ENCODE results near the gene OR6S1.

OR6S1 gene

GRCh38 chr14:20642182-20642581 lies 691 bp upstream of the OR6S1 start:
- no peaks in the 10 kb centered on the region for H3K9me3 ChIP-seq (ENCODE audit: control insufficient read depth, insufficient read depth, low read length)

GRCh38 chr14:20632831-20633691 lies 8.4 kb downstream of the OR6S1 start:
- Histone ChIP-seq H3K9me2 (replicated peaks; ENCODE audit: control insufficient read depth, low read length) (no peaks in the 10 kb centered on the region), H3K27ac (ENCODE audit: low read depth, low read length) (no peak overlapping the region)

More at GRCh38 chr14:20642182-20642581, 691 bp upstream of the OR6S1 start:
- Histone ChIP-seq H3K4me2 (ENCODE audit: low read length) (no peak overlapping the region), H3F3A (ENCODE audit: control insufficient read depth, insufficient read depth) (no peaks in the 10 kb centered on the region), H3K4me3 (ENCODE audit: low read length) (no peak overlapping the region), H3K9me2 (replicated peaks; ENCODE audit: control insufficient read depth, low read length) (no peaks in the 10 kb centered on the region), H3K27me3 (ENCODE audit: control insufficient read depth, low read length) (peaks cover 2% of the 10 kb centered on the region), H3K27ac (ENCODE audit: low read depth, low read length) (no peak overlapping the region), H3K79me2 (ENCODE audit: control insufficient read depth, low read length) (no peaks in the 10 kb centered on the region), H4K20me1 (ENCODE audit: control insufficient read depth, insufficient read depth, low read depth, low read length) (no peaks in the 10 kb centered on the region), H3K36me3 (ENCODE audit: control insufficient read depth, low read length) (no peaks in the 10 kb centered on the region), H3K4me1 (ENCODE audit: control insufficient read depth, low read length) (no peaks in the 10 kb centered on the region)
- TF ChIP-seq EZH2phosphoT487 (IDR thresholded peaks at IDR 0.05; ENCODE audit: borderline replicate concordance, low read length) (no peak), CTCF (IDR thresholded peaks at IDR 0.05; ENCODE audit: low read depth, low read length, poor library complexity, severe bottlenecking) (no peak)

GRCh38 chr14:20632448-20632830 lies 9.1 kb downstream of the OR6S1 start:
- no peaks in the 10 kb centered on the region for H3K9me3 ChIP-seq (ENCODE audit: control insufficient read depth, insufficient read depth, low read length)
- peak overlapping the region; percentile 71 for H3K4me3 ChIP-seq (ENCODE audit: low read length)
- 0 out of 2 replicates have a peak, but pooled peaks cover 7% of the 10 kb centered on the region for H3F3A ChIP-seq (ENCODE audit: control insufficient read depth, insufficient read depth)
- H3K79me2 ChIP-seq (ENCODE audit: control insufficient read depth, low read length) = no peaks in the 10 kb centered on the region
- peaks cover 59% of the 10 kb centered on the region for H3K27me3 ChIP-seq (ENCODE audit: control insufficient read depth, low read length)
- H3K36me3 ChIP-seq (ENCODE audit: control insufficient read depth, low read length) = no peaks in the 10 kb centered on the region
- H3K27ac ChIP-seq (ENCODE audit: low read depth, low read length) = no peak overlapping the region
- H3K4me1 ChIP-seq (ENCODE audit: control insufficient read depth, low read length) = peaks cover 36% of the 10 kb centered on the region
- no peaks in the 10 kb centered on the region for H3K9me2 ChIP-seq (replicated peaks; ENCODE audit: control insufficient read depth, low read length)
- no peak for TF ChIP-seq CTCF (IDR thresholded peaks at IDR 0.05; ENCODE audit: low read depth, low read length, poor library complexity, severe bottlenecking)
- no peak for TF ChIP-seq EZH2phosphoT487 (IDR thresholded peaks at IDR 0.05; ENCODE audit: borderline replicate concordance, low read length)
- peak overlapping the region; percentile 84 for H3K4me2 ChIP-seq (ENCODE audit: low read length)
- H4K20me1 ChIP-seq (ENCODE audit: control insufficient read depth, insufficient read depth, low read depth, low read length) = peaks cover 5% of the 10 kb centered on the region

More at GRCh38 chr14:20632831-20633691, 8.4 kb downstream of the OR6S1 start:
- no peak for TF ChIP-seq EZH2phosphoT487 (IDR thresholded peaks at IDR 0.05; ENCODE audit: borderline replicate concordance, low read length)
- no peak for TF ChIP-seq CTCF (IDR thresholded peaks at IDR 0.05; ENCODE audit: low read depth, low read length, poor library complexity, severe bottlenecking)
- Histone ChIP-seq H3K4me2 (ENCODE audit: low read length) (peak overlapping the region; percentile 84), H3K9me3 (ENCODE audit: control insufficient read depth, insufficient read depth, low read length) (no peaks in the 10 kb centered on the region), H3K27me3 (ENCODE audit: control insufficient read depth, low read length) (peaks cover 52% of the 10 kb centered on the region), H3K36me3 (ENCODE audit: control insufficient read depth, low read length) (no peaks in the 10 kb centered on the region), H4K20me1 (ENCODE audit: control insufficient read depth, insufficient read depth, low read depth, low read length) (peaks cover 5% of the 10 kb centered on the region), H3F3A (ENCODE audit: control insufficient read depth, insufficient read depth) (0 out of 2 replicates have a peak, but pooled peaks cover 7% of the 10 kb centered on the region), H3K4me3 (ENCODE audit: low read length) (peak overlapping the region; percentile 71), H3K4me1 (ENCODE audit: control insufficient read depth, low read length) (peaks cover 30% of the 10 kb centered on the region), H3K79me2 (ENCODE audit: control insufficient read depth, low read length) (no peaks in the 10 kb centered on the region)

Measured in DOHH2 (cell line).